GM12864 (cell line): ENCODE measurements around the gene ABI2.

ENCODE experiments used
- DNase-seq: peaks from one replicate; pipeline ENCODE4 v3.0.0-alpha.2; 2011; ENCODE audit warnings: low read depth
- H3K4me3 ChIP-seq: 2 replicates; pipeline ENCODE4 v1.5.1; 2011; ENCODE audit warnings: mild to moderate bottlenecking, low read depth, low read length, control low read depth
- TF ChIP-seq, protein P1 (sequence below): IDR thresholded peaks from 2 replicates; pipeline ENCODE4 v1.5.1; 2011; ENCODE audit warnings: low read depth, mild to moderate bottlenecking, moderate library complexity, low read length, control low read depth, inconsistent platforms; ENCODE audit errors: missing control alignments

The ABI2 gene

DNA sequence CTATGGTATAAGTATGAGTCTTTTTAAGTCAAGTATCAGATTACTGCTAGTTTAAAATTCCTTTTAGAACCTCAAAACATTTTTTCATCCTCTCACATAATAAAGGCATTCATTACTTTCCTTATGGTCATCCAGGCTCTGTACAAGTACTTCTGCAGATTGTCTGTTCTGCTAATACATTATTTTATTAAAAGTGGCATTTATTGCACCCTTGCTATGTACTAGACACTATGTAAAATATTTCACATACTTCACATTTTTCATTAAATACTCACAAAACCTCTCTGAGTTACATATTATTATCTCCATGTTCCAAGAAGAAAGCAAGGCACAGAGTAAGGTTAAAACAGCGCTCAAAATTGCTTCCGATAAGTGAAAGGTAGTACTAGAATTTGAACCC lies 122.8 kb downstream of the ABI2 start:
- TF ChIP-seq, protein P1, sequence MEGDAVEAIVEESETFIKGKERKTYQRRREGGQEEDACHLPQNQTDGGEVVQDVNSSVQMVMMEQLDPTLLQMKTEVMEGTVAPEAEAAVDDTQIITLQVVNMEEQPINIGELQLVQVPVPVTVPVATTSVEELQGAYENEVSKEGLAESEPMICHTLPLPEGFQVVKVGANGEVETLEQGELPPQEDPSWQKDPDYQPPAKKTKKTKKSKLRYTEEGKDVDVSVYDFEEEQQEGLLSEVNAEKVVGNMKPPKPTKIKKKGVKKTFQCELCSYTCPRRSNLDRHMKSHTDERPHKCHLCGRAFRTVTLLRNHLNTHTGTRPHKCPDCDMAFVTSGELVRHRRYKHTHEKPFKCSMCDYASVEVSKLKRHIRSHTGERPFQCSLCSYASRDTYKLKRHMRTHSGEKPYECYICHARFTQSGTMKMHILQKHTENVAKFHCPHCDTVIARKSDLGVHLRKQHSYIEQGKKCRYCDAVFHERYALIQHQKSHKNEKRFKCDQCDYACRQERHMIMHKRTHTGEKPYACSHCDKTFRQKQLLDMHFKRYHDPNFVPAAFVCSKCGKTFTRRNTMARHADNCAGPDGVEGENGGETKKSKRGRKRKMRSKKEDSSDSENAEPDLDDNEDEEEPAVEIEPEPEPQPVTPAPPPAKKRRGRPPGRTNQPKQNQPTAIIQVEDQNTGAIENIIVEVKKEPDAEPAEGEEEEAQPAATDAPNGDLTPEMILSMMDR, result no peak
- H3K4me3 ChIP-seq, result no peak overlapping the region
- DNase-seq, result no peak

- DNase-seq, result no peak
- TF ChIP-seq, protein P1, result no peak
- no peak overlapping the region for H3K4me3 ChIP-seq
Observed at GRCh38 chr2:203451689-203452088, 123.5 kb downstream of the ABI2 start.

DNA sequence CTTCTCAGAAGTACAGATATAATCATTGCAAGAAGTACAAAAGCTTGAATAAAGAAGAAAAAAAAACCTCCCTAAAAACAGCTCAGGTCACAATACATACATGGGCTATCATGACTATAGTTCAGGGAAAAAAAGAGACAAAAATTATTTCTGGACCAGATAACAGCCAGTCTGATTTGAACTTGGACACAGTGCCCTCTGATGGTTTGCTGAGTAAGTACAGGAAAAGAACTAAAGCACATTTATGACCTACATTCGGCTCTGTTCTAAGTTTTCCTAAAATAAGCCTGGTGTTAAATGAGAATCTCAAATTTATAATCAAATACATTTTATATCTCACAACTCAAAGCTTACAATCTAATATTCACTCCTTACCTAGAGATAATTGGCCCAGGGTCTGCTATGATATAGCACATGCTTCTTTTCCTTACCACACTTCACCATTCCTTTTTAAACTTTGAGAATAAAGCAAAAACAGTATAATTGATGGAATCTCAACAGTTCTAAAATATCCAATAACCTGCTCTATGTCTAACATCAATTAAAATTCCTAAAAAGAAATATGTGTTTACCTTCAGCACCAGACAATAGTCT lies 125.8 kb downstream of the ABI2 start:
- peak; percentile 10 for DNase-seq
- TF ChIP-seq, protein P1, result peak; percentile 68
- H3K4me3 ChIP-seq, result no peak overlapping the region

DNA sequence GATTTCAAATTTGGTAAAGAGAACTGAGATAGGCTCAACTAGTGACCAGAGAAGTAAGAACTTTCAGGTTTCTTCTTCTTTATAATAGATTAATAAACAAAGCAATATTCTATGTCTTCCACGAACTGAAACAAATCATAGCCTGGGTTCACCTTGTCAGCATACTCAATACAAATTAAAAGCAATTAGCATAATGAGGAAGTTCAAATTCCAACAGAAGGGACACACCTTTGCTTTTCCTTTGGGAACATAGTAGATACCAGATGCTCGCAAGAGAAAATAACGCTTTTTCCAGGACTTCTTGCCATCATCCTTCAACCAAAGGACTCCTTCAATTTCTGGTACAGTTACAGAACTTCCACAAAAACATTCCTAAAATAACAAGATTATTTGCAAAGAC lies 127.0 kb downstream of the ABI2 start:
- TF ChIP-seq, protein P1, result no peak
- no peak overlapping the region for H3K4me3 ChIP-seq
- no peak for DNase-seq

DNA sequence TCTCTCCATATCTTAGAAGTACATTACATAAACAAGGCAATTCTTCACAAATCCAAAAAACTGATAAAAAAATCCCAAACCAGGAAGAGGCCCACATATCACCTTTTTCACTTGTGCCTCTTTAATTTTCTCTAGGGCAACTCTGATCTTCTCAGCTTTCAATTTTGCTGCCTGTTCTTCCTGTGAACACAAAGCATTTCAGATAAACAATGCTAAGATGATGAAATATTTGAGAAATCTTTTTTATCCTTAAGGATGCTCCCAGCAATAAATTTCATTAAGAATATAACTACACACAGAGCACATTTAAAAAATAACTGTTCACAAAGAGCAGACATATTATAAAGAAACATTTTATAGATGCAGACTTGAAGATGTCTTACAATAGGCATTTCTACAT lies 133.6 kb downstream of the ABI2 start:
- TF ChIP-seq, protein P1, result no peak
- no peak overlapping the region for H3K4me3 ChIP-seq
- no peak for DNase-seq

DNA sequence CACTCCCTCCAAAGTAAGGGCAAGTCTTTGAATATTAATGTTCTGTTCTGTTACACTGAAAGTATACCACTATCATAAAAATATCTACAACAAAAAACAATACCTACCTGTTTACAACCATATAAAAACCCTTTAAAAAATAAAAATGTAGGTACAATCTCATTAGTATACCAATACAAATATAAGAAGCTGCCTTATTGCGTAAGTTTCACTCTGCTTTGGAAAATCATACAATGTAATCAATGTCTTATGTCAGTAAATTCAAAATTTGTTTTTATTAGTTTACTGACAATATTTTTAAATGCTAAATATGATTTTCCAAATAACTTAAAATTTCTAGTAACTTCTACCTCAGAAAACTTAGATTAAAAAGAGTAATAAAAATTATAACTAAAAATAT lies 134.1 kb downstream of the ABI2 start:
- TF ChIP-seq, protein P1, result no peak
- no peak for DNase-seq
- H3K4me3 ChIP-seq, result no peak overlapping the region

DNA sequence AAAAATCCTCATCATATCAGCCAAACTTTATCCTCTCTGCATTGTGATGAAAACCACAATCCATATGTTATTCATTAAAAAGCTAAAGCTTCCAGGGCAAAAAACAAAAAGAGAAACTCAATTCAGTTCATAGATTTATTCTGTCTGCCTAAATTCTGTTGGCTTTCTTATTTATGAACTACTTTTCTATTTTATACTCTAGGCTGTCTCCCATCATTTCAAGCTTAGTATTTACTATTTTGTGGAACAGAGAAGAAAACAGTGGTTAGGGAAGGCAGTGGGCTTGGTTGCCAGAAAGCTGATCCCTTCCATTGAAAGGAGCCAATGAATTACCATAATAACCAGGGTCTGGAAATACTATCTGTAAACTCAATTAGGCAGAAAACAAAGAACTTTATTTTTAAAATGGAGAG lies 135.1 kb downstream of the ABI2 start:
- DNase-seq, result no peak
- H3K4me3 ChIP-seq, result no peak overlapping the region

More for the DNA sequence above, 135.1 kb downstream of the ABI2 start:
- TF ChIP-seq, protein P1, result no peak
